ENCODE measurements around the gene CCDC47.

DNA sequence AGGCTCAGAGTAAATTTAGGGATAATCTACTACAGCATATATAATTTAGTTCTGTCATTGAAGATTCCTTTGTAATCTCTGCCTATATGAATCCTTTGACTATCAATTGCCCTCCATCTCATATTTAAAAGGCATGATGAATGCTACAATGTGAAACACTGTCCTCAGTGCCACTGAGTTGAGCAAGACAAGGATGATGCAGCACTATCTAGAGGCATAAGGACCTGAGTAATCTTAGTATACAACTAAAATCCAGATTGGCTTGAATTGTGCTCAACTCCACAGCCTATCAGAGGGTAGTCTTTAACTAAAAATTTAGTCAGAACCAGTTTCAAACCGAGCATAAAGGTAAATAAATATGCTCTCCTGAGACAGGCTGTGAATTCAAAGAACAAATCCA, 20.2 kb downstream of the CCDC47 start:
- TF ChIP-seq, protein P1, sequence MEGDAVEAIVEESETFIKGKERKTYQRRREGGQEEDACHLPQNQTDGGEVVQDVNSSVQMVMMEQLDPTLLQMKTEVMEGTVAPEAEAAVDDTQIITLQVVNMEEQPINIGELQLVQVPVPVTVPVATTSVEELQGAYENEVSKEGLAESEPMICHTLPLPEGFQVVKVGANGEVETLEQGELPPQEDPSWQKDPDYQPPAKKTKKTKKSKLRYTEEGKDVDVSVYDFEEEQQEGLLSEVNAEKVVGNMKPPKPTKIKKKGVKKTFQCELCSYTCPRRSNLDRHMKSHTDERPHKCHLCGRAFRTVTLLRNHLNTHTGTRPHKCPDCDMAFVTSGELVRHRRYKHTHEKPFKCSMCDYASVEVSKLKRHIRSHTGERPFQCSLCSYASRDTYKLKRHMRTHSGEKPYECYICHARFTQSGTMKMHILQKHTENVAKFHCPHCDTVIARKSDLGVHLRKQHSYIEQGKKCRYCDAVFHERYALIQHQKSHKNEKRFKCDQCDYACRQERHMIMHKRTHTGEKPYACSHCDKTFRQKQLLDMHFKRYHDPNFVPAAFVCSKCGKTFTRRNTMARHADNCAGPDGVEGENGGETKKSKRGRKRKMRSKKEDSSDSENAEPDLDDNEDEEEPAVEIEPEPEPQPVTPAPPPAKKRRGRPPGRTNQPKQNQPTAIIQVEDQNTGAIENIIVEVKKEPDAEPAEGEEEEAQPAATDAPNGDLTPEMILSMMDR (IDR thresholded peaks at IDR 0.05), result no peak
- no peak for TF ChIP-seq EP300 (IDR thresholded peaks at IDR 0.05)
